Peyer's patch (tissue), 4 donors: ENCODE data around the gene PPP1R11. TPM values are rescaled to one million over a fixed set of nuclear protein-coding genes. Genes with fewer than 3 reads are reported as not detected.

Experiments
- DNase-seq, 3 donors: peaks; one replicate each; pipeline ENCODE4 v3.0.0-alpha.2; 2017 to 2019
- H3K27ac ChIP-seq, 4 donors: fragments of 200-600 bp; sonication (generic); one replicate each; pipeline ENCODE4 v1.5.1; 2016 to 2019
- H3K27me3 ChIP-seq, 2 donors: fragments of 200-600 bp; sonication (generic); one replicate each; pipeline ENCODE4 v1.5.1; 2019
- H3K36me3 ChIP-seq, 3 donors: fragments of 200-600 bp; sonication (generic); one replicate each; pipeline ENCODE4 v1.5.1; 2016 to 2019
- H3K4me1 ChIP-seq, 4 donors: fragments of 200-600 bp; sonication (generic); one replicate each; pipeline ENCODE4 v1.5.1; 2016 to 2019
- H3K4me3 ChIP-seq, 4 donors: fragments of 200-600 bp; sonication (generic); 1 replicate in 3 of 4; 2 replicates in 1 of 4; pipeline ENCODE4 v1.5.1; 2016 to 2019; ENCODE audit warnings: mild to moderate bottlenecking in 1 of 4
- H3K9me3 ChIP-seq, 4 donors: fragments of 200-600 bp; sonication (generic); one replicate each; pipeline ENCODE4 v1.5.1; 2016 to 2019; ENCODE audit warnings: mild to moderate bottlenecking in 1 of 4
- CTCF ChIP-seq, 6 experiments: fragments of 450-650 bp in 4 of 6; fragments of 200-600 bp in 2 of 6; sonication (generic) in 1 of 6; IDR thresholded peaks; one replicate each; pipeline ENCODE4 v1.5.1; 2017 to 2019; ENCODE audit warnings: antibody characterized with exemption in 6 of 6, mild to moderate bottlenecking in 3 of 6, moderate library complexity in 1 of 6
- POLR2A ChIP-seq, 2 donors: fragments of 450-650 bp; IDR thresholded peaks; one replicate each; pipeline ENCODE4 v1.5.1; 2017; ENCODE audit warnings: antibody characterized with exemption in 2 of 2, mild to moderate bottlenecking in 2 of 2, moderate library complexity in 2 of 2
- total RNA-seq, 4 donors: library from RNA; depleted of rRNA; stranded (reverse); fragments of >200 nt; gene quantifications; one replicate each; pipeline ENCODE4 v1.1.0, GENCODE V29; 2016

PPP1R11 gene
- total RNA-seq, 4 donors from 2014 or later = 44.6 to 75.7 (median 58.6) TPM

GRCh38 chr6:30063315-30063714, 3.7 kb upstream of the PPP1R11 start:
- Histone ChIP-seq H3K27me3 (no peaks in the 10 kb centered on the region), H3K36me3 (peaks cover 0 to 7% (median 0%) of the 10 kb centered on the region in 3 donors), H3K9me3 (no peaks in the 10 kb centered on the region), H3K27ac (no peak overlapping the region), H3K4me1 (peaks cover 0 to 29% (median 11%) of the 10 kb centered on the region in 4 donors), H3K4me3 (no peak overlapping the region)
- DNase-seq = no peak
- TF ChIP-seq POLR2A (IDR thresholded peaks at IDR 0.05) (no peak), CTCF (IDR thresholded peaks at IDR 0.05) (no peak)

- no peaks in the 10 kb centered on the region for H3K9me3 ChIP-seq
- H3K4me3 ChIP-seq = peak overlapping the region; percentile 71 to 82 (median 76)
- H3K27me3 ChIP-seq = peaks cover 0 to 1% of the 10 kb centered on the region in 2 donors
- H3K27ac ChIP-seq = peak overlapping the region; percentile 89 to 97 (median 92)
- no peak for TF ChIP-seq POLR2A (IDR thresholded peaks at IDR 0.05)
- peak in 1 of 6 experiments; percentile 4 for TF ChIP-seq CTCF (IDR thresholded peaks at IDR 0.05)
- DNase-seq = no peak
- H3K36me3 ChIP-seq = peaks cover 0 to 21% (median 0%) of the 10 kb centered on the region in 3 donors
- peaks cover 0 to 24% (median 7%) of the 10 kb centered on the region in 4 donors for H3K4me1 ChIP-seq
Measured at GRCh38 chr6:30066082-30066481, 916 bp upstream of the PPP1R11 start.

- DNase-seq = no peak
- Histone ChIP-seq H3K4me3 (peak overlapping the region; percentile 71 to 82 (median 76)), H3K27ac (peak overlapping the region; percentile 89 to 97 (median 92)), H3K4me1 (peaks cover 0 to 30% (median 7%) of the 10 kb centered on the region in 4 donors), H3K27me3 (peaks cover 0 to 4% of the 10 kb centered on the region in 2 donors), H3K9me3 (no peaks in the 10 kb centered on the region), H3K36me3 (peaks cover 0 to 21% (median 0%) of the 10 kb centered on the region in 3 donors)
- TF ChIP-seq POLR2A (IDR thresholded peaks at IDR 0.05) (no peak), CTCF (IDR thresholded peaks at IDR 0.05) (no peak)
Measured at GRCh38 chr6:30067460-30068139, 602 bp downstream of the PPP1R11 start.

GRCh38 chr6:30071081-30071818, 4.3 kb downstream of the PPP1R11 start:
- H3K9me3 ChIP-seq = no peaks in the 10 kb centered on the region
- peaks cover 4 to 41% (median 18%) of the 10 kb centered on the region in 4 donors for H3K4me1 ChIP-seq
- H3K27ac ChIP-seq = no peak overlapping the region
- H3K36me3 ChIP-seq = peaks cover 0 to 14% (median 0%) of the 10 kb centered on the region in 3 donors
- TF ChIP-seq POLR2A (IDR thresholded peaks at IDR 0.05) = no peak
- DNase-seq = no peak
- H3K4me3 ChIP-seq = no peak overlapping the region
- peaks cover 0 to 24% of the 10 kb centered on the region in 2 donors for H3K27me3 ChIP-seq

- H3K27ac ChIP-seq = no peak overlapping the region
- H3K36me3 ChIP-seq = peaks cover 0 to 14% (median 0%) of the 10 kb centered on the region in 3 donors
- peaks cover 4 to 39% (median 18%) of the 10 kb centered on the region in 4 donors for H3K4me1 ChIP-seq
- H3K4me3 ChIP-seq = no peak overlapping the region
- no peaks in the 10 kb centered on the region for H3K9me3 ChIP-seq
- TF ChIP-seq CTCF (IDR thresholded peaks at IDR 0.05) (no peak), POLR2A (IDR thresholded peaks at IDR 0.05) (no peak)
- no peak for DNase-seq
- H3K27me3 ChIP-seq = peaks cover 0 to 24% of the 10 kb centered on the region in 2 donors
Measured at GRCh38 chr6:30071858-30072257, 4.9 kb downstream of the PPP1R11 start.
